ENCODE results near the gene PEX6. TPM values are rescaled to one million over a fixed set of nuclear protein-coding genes. Genes with fewer than 3 reads are reported as not detected.
A peak's percentile ranks its signal among the peaks of the same experiment; 100 is the strongest.

PEX6 gene
- total and polyA plus RNA-seq, 2 of the 13 experiments (the other 11 are each of a cell fraction or from before 2014, with no cell fraction given): 5.1 to 6.7 TPM

DNA sequence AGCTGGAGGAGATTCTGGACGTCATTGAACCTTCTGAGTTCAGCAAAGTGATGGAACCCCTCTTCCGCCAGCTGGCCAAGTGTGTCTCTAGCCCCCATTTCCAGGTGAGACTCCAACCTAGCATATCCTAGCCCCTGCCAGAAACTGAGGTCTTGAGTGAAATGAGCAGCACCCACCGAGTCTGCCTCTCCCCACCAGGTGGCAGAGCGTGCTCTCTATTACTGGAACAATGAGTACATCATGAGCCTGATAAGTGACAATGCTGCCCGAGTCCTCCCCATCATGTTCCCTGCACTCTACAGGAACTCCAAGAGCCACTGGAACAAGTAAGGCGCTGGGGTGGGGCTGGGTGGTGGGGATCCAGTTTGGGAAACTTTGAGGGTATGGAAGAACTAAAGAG, 30.1 kb upstream of the PEX6 start (continued):
- TF ChIP-seq, protein P1, sequence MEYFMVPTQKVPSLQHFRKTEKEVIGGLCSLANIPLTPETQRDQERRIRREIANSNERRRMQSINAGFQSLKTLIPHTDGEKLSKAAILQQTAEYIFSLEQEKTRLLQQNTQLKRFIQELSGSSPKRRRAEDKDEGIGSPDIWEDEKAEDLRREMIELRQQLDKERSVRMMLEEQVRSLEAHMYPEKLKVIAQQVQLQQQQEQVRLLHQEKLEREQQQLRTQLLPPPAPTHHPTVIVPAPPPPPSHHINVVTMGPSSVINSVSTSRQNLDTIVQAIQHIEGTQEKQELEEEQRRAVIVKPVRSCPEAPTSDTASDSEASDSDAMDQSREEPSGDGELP (IDR thresholded peaks at IDR 0.05; ENCODE audit: borderline replicate concordance, low read depth): no peak
- TF ChIP-seq EP300 (IDR thresholded peaks at IDR 0.05; ENCODE audit: low read depth in 2 of 2, low read length in 2 of 2) (no peak), EP300 (CRISPR knock-in tag; IDR thresholded peaks at IDR 0.05; ENCODE audit: borderline replicate concordance) (no peak), IKZF1 (IDR thresholded peaks at IDR 0.05) (no peak), ZNF263 (CRISPR knock-in tag; IDR thresholded peaks at IDR 0.05) (peak; percentile 75), STAG1 (CRISPR knock-in tag; IDR thresholded peaks at IDR 0.05) (peak; percentile 75), NPAS2 (CRISPR knock-in tag; IDR thresholded peaks at IDR 0.05; ENCODE audit: borderline replicate concordance) (no peak), NRL (CRISPR knock-in tag; IDR thresholded peaks at IDR 0.05; ENCODE audit: borderline replicate concordance) (no peak), THAP11 (CRISPR knock-in tag; IDR thresholded peaks at IDR 0.05) (no peak), ZBTB38 (CRISPR knock-in tag; IDR thresholded peaks at IDR 0.05) (no peak), ZNF605 (CRISPR knock-in tag; IDR thresholded peaks at IDR 0.05) (0 out of 2 replicates have a peak, but pooled peaks have one; percentile 43)
- TF ChIP-seq, protein P2, sequence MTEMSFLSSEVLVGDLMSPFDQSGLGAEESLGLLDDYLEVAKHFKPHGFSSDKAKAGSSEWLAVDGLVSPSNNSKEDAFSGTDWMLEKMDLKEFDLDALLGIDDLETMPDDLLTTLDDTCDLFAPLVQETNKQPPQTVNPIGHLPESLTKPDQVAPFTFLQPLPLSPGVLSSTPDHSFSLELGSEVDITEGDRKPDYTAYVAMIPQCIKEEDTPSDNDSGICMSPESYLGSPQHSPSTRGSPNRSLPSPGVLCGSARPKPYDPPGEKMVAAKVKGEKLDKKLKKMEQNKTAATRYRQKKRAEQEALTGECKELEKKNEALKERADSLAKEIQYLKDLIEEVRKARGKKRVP (CRISPR knock-in tag; IDR thresholded peaks at IDR 0.05): no peak

DNA sequence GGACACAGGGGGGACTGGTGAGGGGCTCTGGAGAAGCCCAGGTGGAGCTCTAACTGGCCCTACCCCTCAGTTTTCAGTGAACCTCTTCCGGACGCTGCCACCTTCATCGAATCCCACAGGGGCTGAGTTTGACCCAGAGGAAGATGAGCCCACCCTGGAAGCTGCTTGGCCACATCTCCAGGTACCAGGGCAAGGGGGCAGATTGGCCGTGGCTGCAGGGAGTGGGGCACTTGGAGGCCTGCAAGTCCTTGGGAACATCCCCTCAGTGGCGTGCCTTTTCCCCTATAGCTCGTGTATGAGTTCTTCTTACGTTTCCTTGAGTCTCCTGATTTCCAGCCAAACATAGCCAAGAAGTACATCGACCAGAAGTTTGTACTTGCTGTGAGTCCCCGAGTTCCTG, 28.1 kb upstream of the PEX6 start:
- FAIRE-seq: no peak
- ChIA-PET POLR2A (interaction anchor here (0.6 kb wide), 1 partner anchor 14 kb away, joined by 3 read pairs; the partner anchor contains the start of gene RRP36), CTCF (ENCODE audit: low intra/inter-chr PET ratio, low total read pairs) (interaction anchor here (1.4 kb wide), 1 partner anchor 123 kb away, joined by 3 read pairs; no protein-coding TSS in a partner anchor)
- Histone ChIP-seq H3K79me2 (ENCODE audit: insufficient read depth, low read length) (no peaks in the 10 kb centered on the region), H3K4me3 (replicated peaks in 1 of 3; ENCODE audit: insufficient read depth in 1 of 3, low read depth in 2 of 3, low read length in 3 of 3) (no peak overlapping the region), H2AFZ (ENCODE audit: low read length) (no peak overlapping the region), H3K27ac (ENCODE audit: extremely low read length, insufficient read depth, low read length) (no peak overlapping the region), H4K20me1 (ENCODE audit: insufficient read depth, low read length) (no peaks in the 10 kb centered on the region), H3K36me3 (replicated peaks in 1 of 2; ENCODE audit: control insufficient read depth in 1 of 2, insufficient read depth in 2 of 2, low read length in 2 of 2) (peaks cover 29 to 73% of the 10 kb centered on the region in 2 experiments), H3K4me1 (ENCODE audit: insufficient read depth, low read length) (peaks cover 4% of the 10 kb centered on the region; the same call in 1 of the 2 replicates), H3K4me2 (ENCODE audit: low read depth, low read length) (no peak overlapping the region), H3K9me3 (ENCODE audit: low read length) (no peaks in the 10 kb centered on the region), H3K9ac (ENCODE audit: insufficient read depth, low read depth, low read length) (no peak overlapping the region), H3K27me3 (ENCODE audit: control insufficient read depth in 1 of 2, insufficient read depth in 2 of 2, low read length in 2 of 2) (no peaks in the 10 kb centered on the region)
- ATAC-seq: no peak
- in situ Hi-C loops (cut with HindIII; ENCODE audit: extremely low pct_ligation_motif_present, low pct_unique_long_range_greater_than_20kb): no loop called here
- intact Hi-C loops (cut with micrococcal nuclease; ENCODE audit: unreplicated experiment): no loop called here
- WGBS (ENCODE audit: low lambda C conversion rate): 96% methylated on average over 9 of the region's 9 CpGs
- no peak for DNase-seq (ENCODE audit: low spot score)
- no TSS peak for BruUV-seq (replicated peaks)
- no peak for TF ChIP-seq HDAC6 (IDR thresholded peaks at IDR 0.05; ENCODE audit: low read depth, low read length)
- TF ChIP-seq KLF11 (CRISPR knock-in tag; IDR thresholded peaks at IDR 0.05): no peak
- TF ChIP-seq ZC3H4 (CRISPR knock-in tag; IDR thresholded peaks at IDR 0.05; ENCODE audit: borderline replicate concordance): no peak
- no peak for TF ChIP-seq ZNF570 (CRISPR knock-in tag; IDR thresholded peaks at IDR 0.05; ENCODE audit: borderline replicate concordance)
- no peak for TF ChIP-seq ZNF772 (CRISPR knock-in tag; IDR thresholded peaks at IDR 0.05)
- no peak for TF ChIP-seq MIXL1 (CRISPR knock-in tag; IDR thresholded peaks at IDR 0.05)
- no peak for TF ChIP-seq ZBTB7B (CRISPR knock-in tag; IDR thresholded peaks at IDR 0.05)
- no peak for TF ChIP-seq ZNF619 (CRISPR knock-in tag; IDR thresholded peaks at IDR 0.05)
- TF ChIP-seq POLR2G (IDR thresholded peaks at IDR 0.05; ENCODE audit: low read depth, low read length): no peak

Measured in HepG2 (cell line).